Tibial artery (tissue), 4 donors: ENCODE results near the gene ADAM8.

ENCODE experiments used
- DNase-seq, 2 donors: peaks; one replicate each; pipeline ENCODE4 v3.0.0-alpha.2; 2019
- H3K27ac ChIP-seq, 2 donors: fragments of 200-600 bp; sonication (generic) in 1 of 2; 1 replicate in 1 of 2; 2 replicates in 1 of 2; pipeline ENCODE4 v1.5.1; 2018 to 2019; ENCODE audit warnings: mild to moderate bottlenecking in 1 of 2
- H3K27me3 ChIP-seq, 2 donors: fragments of 200-600 bp; sonication (generic) in 1 of 2; one replicate each; pipeline versions ENCODE4 v1.5.1 to v1.6.0; 2016 to 2019
- H3K36me3 ChIP-seq, 3 donors: fragments of 200-600 bp; sonication (generic) in 2 of 3; one replicate each; pipeline ENCODE4 v1.5.1; 2016 to 2019; ENCODE audit warnings: mild to moderate bottlenecking in 2 of 3
- H3K4me1 ChIP-seq, 4 donors: fragments of 200-600 bp; sonication (generic) in 2 of 4; 1 replicate in 3 of 4; 2 replicates in 1 of 4; pipeline ENCODE4 v1.5.1; 2016 to 2019
- H3K4me3 ChIP-seq, 2 donors: fragments of 200-600 bp; sonication (generic) in 1 of 2; 1 replicate in 1 of 2; 2 replicates in 1 of 2; pipeline ENCODE4 v1.5.1; 2018 to 2019; ENCODE audit warnings: mild to moderate bottlenecking in 2 of 2
- H3K9me3 ChIP-seq, 3 donors: fragments of 200-600 bp; sonication (generic) in 1 of 3; one replicate each; pipeline ENCODE4 v1.5.1; 2016 to 2019
- CTCF ChIP-seq, 2 experiments: fragments of 200-600 bp in 1 of 2; fragments of 450-650 bp in 1 of 2; IDR thresholded peaks; one replicate each; pipeline ENCODE4 v1.5.1; 2017 to 2019; ENCODE audit warnings: antibody characterized with exemption in 2 of 2, mild to moderate bottlenecking in 1 of 2, moderate library complexity in 1 of 2
- intact Hi-C: fragments of 100-400 bp; cut with DNase I; formaldehyde crosslinking; loops from one replicate; pipeline ENCODE4 v1.15.0; 2023; ENCODE audit warnings: low total_unique reads

The ADAM8 gene

DNA sequence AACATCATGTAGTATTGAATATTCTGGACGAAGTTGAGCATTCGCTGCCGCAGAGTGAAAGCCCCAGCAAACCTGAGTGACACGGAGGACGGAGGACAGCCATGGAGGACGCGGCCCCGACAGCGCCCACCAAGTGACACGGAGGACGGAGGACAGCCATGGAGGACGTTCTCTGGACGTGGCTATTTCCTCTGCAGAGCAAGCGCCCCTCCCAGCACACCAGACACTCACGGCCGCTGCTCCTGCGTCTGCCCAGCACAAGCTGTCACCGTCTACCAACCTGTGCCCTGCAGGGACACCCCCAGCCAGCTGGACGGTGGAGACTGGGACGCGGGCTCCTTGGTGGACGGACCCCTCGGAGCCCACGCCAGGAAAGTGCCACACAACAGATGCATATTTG is 7.3 kb upstream of the ADAM8 start:
- no peak overlapping the region for H3K4me3 ChIP-seq

GRCh38 chr10:133282846-133283390 is 6.2 kb upstream of the ADAM8 start:
- Histone ChIP-seq H3K27ac (no peak overlapping the region), H3K4me1 (peaks cover 0 to 3% (median 0%) of the 10 kb centered on the region in 4 donors), H3K36me3 (peaks cover 76 to 98% (median 85%) of the 10 kb centered on the region in 3 donors), H3K4me3 (no peak overlapping the region), H3K27me3 (no peaks in the 10 kb centered on the region), H3K9me3 (no peaks in the 10 kb centered on the region)
- no peak for DNase-seq
- intact Hi-C loops: no loop called here
- no peak for TF ChIP-seq CTCF (IDR thresholded peaks at IDR 0.05)

More for the DNA sequence above, 7.3 kb upstream of the ADAM8 start:
- H3K36me3 ChIP-seq: peaks cover 87 to 100% (median 91%) of the 10 kb centered on the region in 3 donors
- H3K4me1 ChIP-seq: peaks cover 0 to 2% (median 0%) of the 10 kb centered on the region in 4 donors
- no peak for TF ChIP-seq CTCF (IDR thresholded peaks at IDR 0.05)
- intact Hi-C loops: no loop called here
- no peak for DNase-seq
- H3K9me3 ChIP-seq: no peaks in the 10 kb centered on the region
- H3K27ac ChIP-seq: no peak overlapping the region
- H3K27me3 ChIP-seq: no peaks in the 10 kb centered on the region

- Histone ChIP-seq H3K27me3 (peaks cover 0 to 9% of the 10 kb centered on the region in 2 donors), H3K4me3 (no peak overlapping the region), H3K4me1 (peaks cover 0 to 10% (median 3%) of the 10 kb centered on the region in 4 donors), H3K36me3 (peaks cover 68 to 90% (median 81%) of the 10 kb centered on the region in 3 donors), H3K9me3 (no peaks in the 10 kb centered on the region), H3K27ac (no peak overlapping the region)
- TF ChIP-seq CTCF (IDR thresholded peaks at IDR 0.05): no peak
- no peak for DNase-seq
- intact Hi-C loops: no loop called here
These were observed 5.1 kb upstream of the ADAM8 start for GRCh38 chr10:133281628-133282372.

DNA sequence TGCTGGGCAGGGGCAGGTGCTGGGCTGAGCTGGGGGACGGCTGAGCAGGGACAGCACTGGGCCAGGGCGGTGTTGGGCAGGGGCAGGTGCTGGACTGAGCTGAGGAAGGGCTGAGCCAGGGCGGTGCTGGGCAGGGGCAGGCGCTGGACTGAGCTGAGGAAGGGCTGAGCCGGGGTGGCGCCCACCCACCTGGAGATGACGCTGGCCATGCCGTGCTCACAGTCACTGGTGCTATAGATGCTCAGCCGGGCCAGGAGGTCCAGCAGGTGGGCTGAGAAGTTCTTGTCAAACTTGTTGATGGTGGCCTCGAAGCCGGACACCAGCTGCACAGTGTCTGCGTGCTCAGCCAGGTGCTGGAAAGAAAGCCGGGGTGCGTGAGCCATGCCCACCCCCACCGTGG is 4.4 kb upstream of the ADAM8 start:
- H3K9me3 ChIP-seq: no peaks in the 10 kb centered on the region
- H3K36me3 ChIP-seq: peaks cover 60 to 83% (median 75%) of the 10 kb centered on the region in 3 donors
- intact Hi-C loops: no loop called here

DNA sequence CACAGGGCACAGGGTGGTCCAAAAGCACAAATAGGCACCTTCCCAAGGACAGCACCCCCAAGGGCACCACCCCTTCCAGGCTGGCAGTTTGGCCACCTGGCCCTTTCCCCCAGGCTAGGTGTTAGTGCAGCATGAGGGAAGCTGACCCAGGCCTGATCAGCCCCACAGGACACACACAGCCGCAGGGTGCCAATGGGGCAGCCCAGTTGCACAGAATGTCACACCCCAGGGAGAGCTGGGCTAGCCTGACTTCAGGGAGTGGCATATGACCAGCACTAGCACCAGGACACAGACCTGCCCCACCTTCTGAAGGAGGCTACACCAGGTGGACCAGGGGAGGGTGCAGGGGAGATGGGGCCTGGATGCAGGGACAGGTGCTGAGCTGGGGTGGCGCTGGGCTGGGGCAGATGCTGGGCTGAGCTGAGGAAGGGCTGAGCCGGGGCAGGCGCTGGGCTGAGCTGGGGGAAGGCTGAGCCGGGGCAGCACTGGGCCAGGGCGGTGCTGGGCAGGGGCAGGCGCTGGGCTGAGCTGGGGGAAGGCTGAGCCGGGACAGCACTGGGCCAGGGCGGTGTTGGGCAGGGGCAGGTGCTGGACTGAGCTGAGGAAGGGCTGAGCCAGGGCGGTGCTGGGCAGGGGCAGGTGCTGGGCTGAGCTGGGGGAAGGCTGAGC is 3.9 kb upstream of the ADAM8 start:
- Histone ChIP-seq H3K27me3 (peaks cover 0 to 20% of the 10 kb centered on the region in 2 donors), H3K4me3 (no peak overlapping the region), H3K4me1 (peaks cover 0 to 20% (median 6%) of the 10 kb centered on the region in 4 donors), H3K9me3 (no peaks in the 10 kb centered on the region), H3K27ac (no peak overlapping the region), H3K36me3 (peaks cover 55 to 77% (median 70%) of the 10 kb centered on the region in 3 donors)
- TF ChIP-seq CTCF (IDR thresholded peaks at IDR 0.05): no peak
- intact Hi-C loops: no loop called here
- DNase-seq: no peak

More for the DNA sequence above, 4.4 kb upstream of the ADAM8 start:
- no peak overlapping the region for H3K27ac ChIP-seq
- H3K4me3 ChIP-seq: no peak overlapping the region
- peaks cover 0 to 16% of the 10 kb centered on the region in 2 donors for H3K27me3 ChIP-seq
- no peak for TF ChIP-seq CTCF (IDR thresholded peaks at IDR 0.05)
- no peak for DNase-seq
- H3K4me1 ChIP-seq: peaks cover 0 to 18% (median 6%) of the 10 kb centered on the region in 4 donors
